Stomach (tissue), 4 donors: ENCODE measurements around the gene DNM3.

Experiments used
- CTCF ChIP-seq, 7 experiments: fragments of 450-650 bp in 4 of 7; fragments of 200-600 bp in 3 of 7; sonication (generic) in 3 of 7; IDR thresholded peaks; one replicate each; pipeline ENCODE4 v1.5.1; 2016 to 2019; ENCODE audit warnings: antibody characterized with exemption in 7 of 7, control low read depth in 2 of 7, mild to moderate bottlenecking in 1 of 7
- POLR2A ChIP-seq, 4 donors: fragments of 450-650 bp; IDR thresholded peaks; one replicate each; pipeline ENCODE4 v1.6.1; 2016; ENCODE audit warnings: antibody characterized with exemption in 4 of 4, control low read depth in 2 of 4, mild to moderate bottlenecking in 1 of 4, moderate library complexity in 1 of 4
- POLR2AphosphoS5 ChIP-seq, 3 donors: sonication (generic); formaldehyde crosslinking; IDR thresholded peaks; one replicate each; pipeline ENCODE4 v1.6.1; 2016; ENCODE audit warnings: antibody characterized with exemption in 3 of 3

GRCh38 chr1:172298141-172298540 is 456.8 kb downstream of the DNM3 start:
- TF ChIP-seq CTCF (IDR thresholded peaks at IDR 0.05) (no peak), POLR2A (IDR thresholded peaks at IDR 0.05) (no peak), POLR2AphosphoS5 (IDR thresholded peaks at IDR 0.05) (no peak)
